ENCODE results near the gene MLYCD. TPM values are rescaled to one million over a fixed set of nuclear protein-coding genes. Genes with fewer than 3 reads are reported as not detected.

MLYCD gene
- polyA plus RNA-seq, 1 donor from 2014 or later = 2.4 TPM

DNA sequence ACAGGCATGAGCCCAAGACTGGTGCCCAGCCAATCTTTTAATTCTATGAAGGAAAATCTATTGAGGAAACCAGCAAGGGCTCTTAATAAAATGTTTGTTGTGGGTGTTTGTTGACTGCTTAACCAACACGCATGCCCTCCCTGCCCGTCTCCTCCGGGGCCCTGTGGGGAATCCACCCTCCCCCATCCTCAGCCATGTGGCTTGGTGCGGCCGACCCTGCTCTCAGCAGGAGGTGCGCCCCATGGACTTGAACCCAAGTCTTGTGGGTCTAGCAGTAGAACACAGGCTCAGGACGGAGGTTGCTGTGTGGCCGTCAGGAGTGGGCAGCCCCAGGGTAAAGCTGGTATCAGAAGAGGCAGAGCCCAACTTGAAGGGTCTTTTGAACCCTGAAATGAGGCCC, 45.1 kb upstream of the MLYCD start:
- TF ChIP-seq RAD21 (conservative IDR thresholded peaks at IDR 0.05) (no peak), MXI1 (conservative IDR thresholded peaks at IDR 0.05; ENCODE audit: poor library complexity, severe bottlenecking) (no peak), SMC3 (conservative IDR thresholded peaks at IDR 0.05; ENCODE audit: poor library complexity) (no peak), POLR2AphosphoS5 (IDR thresholded peaks at IDR 0.05) (no peak), EP300 (conservative IDR thresholded peaks at IDR 0.05; ENCODE audit: poor library complexity, severe bottlenecking) (no peak), TAF1 (IDR thresholded peaks at IDR 0.05; ENCODE audit: low read depth) (no peak), EZH2 (IDR thresholded peaks at IDR 0.05; ENCODE audit: borderline replicate concordance, insufficient read depth, low read length, poor library complexity, severe bottlenecking) (no peak)
- TF ChIP-seq, protein P1, sequence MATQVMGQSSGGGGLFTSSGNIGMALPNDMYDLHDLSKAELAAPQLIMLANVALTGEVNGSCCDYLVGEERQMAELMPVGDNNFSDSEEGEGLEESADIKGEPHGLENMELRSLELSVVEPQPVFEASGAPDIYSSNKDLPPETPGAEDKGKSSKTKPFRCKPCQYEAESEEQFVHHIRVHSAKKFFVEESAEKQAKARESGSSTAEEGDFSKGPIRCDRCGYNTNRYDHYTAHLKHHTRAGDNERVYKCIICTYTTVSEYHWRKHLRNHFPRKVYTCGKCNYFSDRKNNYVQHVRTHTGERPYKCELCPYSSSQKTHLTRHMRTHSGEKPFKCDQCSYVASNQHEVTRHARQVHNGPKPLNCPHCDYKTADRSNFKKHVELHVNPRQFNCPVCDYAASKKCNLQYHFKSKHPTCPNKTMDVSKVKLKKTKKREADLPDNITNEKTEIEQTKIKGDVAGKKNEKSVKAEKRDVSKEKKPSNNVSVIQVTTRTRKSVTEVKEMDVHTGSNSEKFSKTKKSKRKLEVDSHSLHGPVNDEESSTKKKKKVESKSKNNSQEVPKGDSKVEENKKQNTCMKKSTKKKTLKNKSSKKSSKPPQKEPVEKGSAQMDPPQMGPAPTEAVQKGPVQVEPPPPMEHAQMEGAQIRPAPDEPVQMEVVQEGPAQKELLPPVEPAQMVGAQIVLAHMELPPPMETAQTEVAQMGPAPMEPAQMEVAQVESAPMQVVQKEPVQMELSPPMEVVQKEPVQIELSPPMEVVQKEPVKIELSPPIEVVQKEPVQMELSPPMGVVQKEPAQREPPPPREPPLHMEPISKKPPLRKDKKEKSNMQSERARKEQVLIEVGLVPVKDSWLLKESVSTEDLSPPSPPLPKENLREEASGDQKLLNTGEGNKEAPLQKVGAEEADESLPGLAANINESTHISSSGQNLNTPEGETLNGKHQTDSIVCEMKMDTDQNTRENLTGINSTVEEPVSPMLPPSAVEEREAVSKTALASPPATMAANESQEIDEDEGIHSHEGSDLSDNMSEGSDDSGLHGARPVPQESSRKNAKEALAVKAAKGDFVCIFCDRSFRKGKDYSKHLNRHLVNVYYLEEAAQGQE (IDR thresholded peaks at IDR 0.05; ENCODE audit: borderline replicate concordance) = no peak
- TF ChIP-seq, protein P2, sequence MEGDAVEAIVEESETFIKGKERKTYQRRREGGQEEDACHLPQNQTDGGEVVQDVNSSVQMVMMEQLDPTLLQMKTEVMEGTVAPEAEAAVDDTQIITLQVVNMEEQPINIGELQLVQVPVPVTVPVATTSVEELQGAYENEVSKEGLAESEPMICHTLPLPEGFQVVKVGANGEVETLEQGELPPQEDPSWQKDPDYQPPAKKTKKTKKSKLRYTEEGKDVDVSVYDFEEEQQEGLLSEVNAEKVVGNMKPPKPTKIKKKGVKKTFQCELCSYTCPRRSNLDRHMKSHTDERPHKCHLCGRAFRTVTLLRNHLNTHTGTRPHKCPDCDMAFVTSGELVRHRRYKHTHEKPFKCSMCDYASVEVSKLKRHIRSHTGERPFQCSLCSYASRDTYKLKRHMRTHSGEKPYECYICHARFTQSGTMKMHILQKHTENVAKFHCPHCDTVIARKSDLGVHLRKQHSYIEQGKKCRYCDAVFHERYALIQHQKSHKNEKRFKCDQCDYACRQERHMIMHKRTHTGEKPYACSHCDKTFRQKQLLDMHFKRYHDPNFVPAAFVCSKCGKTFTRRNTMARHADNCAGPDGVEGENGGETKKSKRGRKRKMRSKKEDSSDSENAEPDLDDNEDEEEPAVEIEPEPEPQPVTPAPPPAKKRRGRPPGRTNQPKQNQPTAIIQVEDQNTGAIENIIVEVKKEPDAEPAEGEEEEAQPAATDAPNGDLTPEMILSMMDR (IDR thresholded peaks at IDR 0.05; ENCODE audit: poor library complexity, severe bottlenecking) = no peak
- Histone ChIP-seq H3K79me2 (replicated peaks; ENCODE audit: insufficient read depth, low read length) (no peaks in the 10 kb centered on the region), H3K27ac (ENCODE audit: low read length) (no peak overlapping the region), H3K9me3 (ENCODE audit: low read length) (no peaks in the 10 kb centered on the region), H3K36me3 (ENCODE audit: insufficient read depth, low read length) (no peaks in the 10 kb centered on the region), H3K9me2 (ENCODE audit: insufficient read depth, low read length) (no peaks in the 10 kb centered on the region), H4K20me1 (ENCODE audit: insufficient read depth) (no peaks in the 10 kb centered on the region), H3K9ac (ENCODE audit: low read length) (no peak overlapping the region), H3K4me3 (ENCODE audit: low read length) (no peak overlapping the region), H2AFZ (ENCODE audit: low read depth, low read length) (no peak overlapping the region), H3K4me2 (ENCODE audit: low read length) (no peak overlapping the region), H3F3A (ENCODE audit: insufficient read depth, low read length, poor library complexity, severe bottlenecking) (no peaks in the 10 kb centered on the region), H3K27me3 (ENCODE audit: insufficient read depth, low read depth, low read length) (no peaks in the 10 kb centered on the region)

DNA sequence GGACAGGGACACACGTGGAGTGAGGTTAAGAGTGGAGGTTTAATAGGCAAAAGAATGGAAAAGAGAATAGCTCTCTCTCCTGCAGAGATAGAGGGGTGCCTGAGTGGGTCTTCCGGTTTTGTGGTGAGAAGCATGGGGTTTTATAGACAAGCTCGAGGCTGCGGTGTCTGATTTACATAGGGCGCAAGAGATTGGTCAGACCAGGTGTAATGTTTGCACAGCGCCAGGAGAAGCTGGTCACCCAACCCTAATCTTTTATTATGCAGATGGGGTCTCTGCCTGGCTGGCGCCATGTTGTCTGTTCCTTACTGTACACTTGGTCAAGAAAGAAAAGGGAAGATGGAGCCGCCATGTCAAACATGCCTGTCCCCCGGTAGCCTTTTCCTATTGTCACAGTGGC, 44.5 kb upstream of the MLYCD start:
- no peak overlapping the region for H3K4me2 ChIP-seq (ENCODE audit: low read length)
- no peak overlapping the region for H3K4me3 ChIP-seq (ENCODE audit: low read length)
- H3K9ac ChIP-seq (ENCODE audit: low read length) = no peak overlapping the region
- no peaks in the 10 kb centered on the region for H4K20me1 ChIP-seq (ENCODE audit: insufficient read depth)
- H3K27ac ChIP-seq (ENCODE audit: low read length) = no peak overlapping the region
- no peaks in the 10 kb centered on the region for H3K27me3 ChIP-seq (ENCODE audit: insufficient read depth, low read depth, low read length)
- no peaks in the 10 kb centered on the region for H3F3A ChIP-seq (ENCODE audit: insufficient read depth, low read length, poor library complexity, severe bottlenecking)
- no peaks in the 10 kb centered on the region for H3K79me2 ChIP-seq (replicated peaks; ENCODE audit: insufficient read depth, low read length)
- no peaks in the 10 kb centered on the region for H3K9me2 ChIP-seq (ENCODE audit: insufficient read depth, low read length)
- H3K36me3 ChIP-seq (ENCODE audit: insufficient read depth, low read length) = no peaks in the 10 kb centered on the region
- TF ChIP-seq, protein P2 (IDR thresholded peaks at IDR 0.05; ENCODE audit: poor library complexity, severe bottlenecking) = no peak
- TF ChIP-seq TAF1 (IDR thresholded peaks at IDR 0.05; ENCODE audit: low read depth) (no peak), MXI1 (conservative IDR thresholded peaks at IDR 0.05; ENCODE audit: poor library complexity, severe bottlenecking) (no peak), POLR2AphosphoS5 (IDR thresholded peaks at IDR 0.05) (no peak), EZH2 (IDR thresholded peaks at IDR 0.05; ENCODE audit: borderline replicate concordance, insufficient read depth, low read length, poor library complexity, severe bottlenecking) (no peak), RAD21 (conservative IDR thresholded peaks at IDR 0.05) (no peak)
- TF ChIP-seq, protein P1 (IDR thresholded peaks at IDR 0.05; ENCODE audit: borderline replicate concordance) = no peak
- H2AFZ ChIP-seq (ENCODE audit: low read depth, low read length) = no peak overlapping the region
- no peaks in the 10 kb centered on the region for H3K9me3 ChIP-seq (ENCODE audit: low read length)

Measured in neural cell (in vitro differentiated cells).